NCI-H2029 treated with DMSO at 0.1 percent for 48 hours (cell line): Measurements from ENCODE around the gene FBXO46.
A peak's percentile ranks its signal among the peaks of the same experiment; 100 is the strongest.

Experiments
- DNase-seq: peaks from one replicate; lab custom pipeline; 2025; lab: John Stamatoyannopoulos, UW

FBXO46 gene

GRCh38 chr19:45681391-45682015 is 49.2 kb downstream of the FBXO46 start:
- DNase-seq = peak; percentile 60

GRCh38 chr19:45677351-45678230 is 53.1 kb downstream of the FBXO46 start:
- DNase-seq = peak; percentile 53

- no peak for DNase-seq
Observed at GRCh38 chr19:45676851-45677263, 53.8 kb downstream of the FBXO46 start.

GRCh38 chr19:45674946-45675345 is 55.8 kb downstream of the FBXO46 start:
- DNase-seq = no peak

GRCh38 chr19:45670670-45671453 is 59.8 kb downstream of the FBXO46 start:
- DNase-seq = peak; percentile 68

- DNase-seq = no peak
Observed at GRCh38 chr19:45668342-45668871, 62.3 kb downstream of the FBXO46 start.

GRCh38 chr19:45667620-45668341 is 62.9 kb downstream of the FBXO46 start, which contains the start of gene GIPR:
Gene GIPR, plus strand, starts transcription at chr19:45668221. Its CDS starts 1,300 bp downstream, at chr19:45669521.
- no peak for DNase-seq

- no peak for DNase-seq
Observed at GRCh38 chr19:45664575-45664974, 66.1 kb downstream of the FBXO46 start.

- DNase-seq = no peak
Observed at GRCh38 chr19:45663800-45664199, 66.9 kb downstream of the FBXO46 start.

GRCh38 chr19:45660636-45661035 is 70.1 kb downstream of the FBXO46 start:
- no peak for DNase-seq
